SK-N-SH treated with all-trans-retinoic acid at 6 μM for 48 hours (cell line): ENCODE results near the gene SEBOX.

Experiments used
- ATAC-seq: fragments of 200-7000 bp; cut with Tn5 transposase; 3 replicates; pipeline ENCODE4 v1.9.1; 2020; ENCODE audit warnings: mild to moderate bottlenecking, moderate library complexity
- ARNTL ChIP-seq: fragments of 450-650 bp; formaldehyde crosslinking; IDR thresholded peaks from 2 replicates; pipeline ENCODE4 v1.5.0; 2020; ENCODE audit warnings: low read depth, mild to moderate bottlenecking, moderate library complexity, borderline replicate concordance
- BACH2 ChIP-seq: fragments of 250-450 bp; sonication (Bioruptor Pico); IDR thresholded peaks from 2 replicates; pipeline ENCODE4 v1.9.0; 2021; ENCODE audit warnings: mild to moderate bottlenecking, borderline replicate concordance
- CREB5 ChIP-seq: fragments of 250-450 bp; sonication (Bioruptor Pico); IDR thresholded peaks from 2 replicates; pipeline ENCODE4 v1.5.1; 2020; ENCODE audit warnings: low read depth, mild to moderate bottlenecking, moderate library complexity
- CSDC2 ChIP-seq: fragments of 250-450 bp; sonication (Bioruptor Pico); IDR thresholded peaks from 2 replicates; pipeline ENCODE4 v1.5.0; 2020; ENCODE audit warnings: mild to moderate bottlenecking, moderate library complexity
- CSRNP3 ChIP-seq: fragments of 250-450 bp; sonication (Bioruptor Pico); IDR thresholded peaks from 2 replicates; pipeline ENCODE4 v1.5.1; 2021; ENCODE audit warnings: mild to moderate bottlenecking, moderate library complexity
- ESRRG ChIP-seq: fragments of 250-450 bp; sonication (Bioruptor Pico); IDR thresholded peaks from 2 replicates; pipeline ENCODE4 v1.6.1; 2021; ENCODE audit warnings: mild to moderate bottlenecking
- GLIS3 ChIP-seq: fragments of 250-450 bp; sonication (Bioruptor Pico); IDR thresholded peaks from 2 replicates; pipeline ENCODE4 v1.5.0; 2020; ENCODE audit warnings: mild to moderate bottlenecking, moderate library complexity
- ISL1 ChIP-seq: fragments of 250-450 bp; sonication (Bioruptor Pico); IDR thresholded peaks from 2 replicates; pipeline ENCODE4 v2.1.2; 2022; ENCODE audit warnings: mild to moderate bottlenecking, moderate library complexity
- OSR1 ChIP-seq: fragments of 250-450 bp; sonication (Bioruptor Pico); IDR thresholded peaks from 2 replicates; pipeline ENCODE4 v1.8.0; 2022; ENCODE audit warnings: moderate library complexity, mild to moderate bottlenecking, inconsistent platforms
- POU6F1 ChIP-seq: fragments of 250-450 bp; sonication (Bioruptor Pico); IDR thresholded peaks from 2 replicates; pipeline ENCODE4 v1.8.0; 2021; ENCODE audit warnings: low read depth, mild to moderate bottlenecking, moderate library complexity, borderline replicate concordance
- PPARA ChIP-seq: fragments of 250-450 bp; sonication (Bioruptor Pico); IDR thresholded peaks from 2 replicates; pipeline ENCODE4 v1.5.0; 2020; ENCODE audit warnings: mild to moderate bottlenecking, borderline replicate concordance
- RARB ChIP-seq: fragments of 250-450 bp; sonication (Bioruptor Pico); IDR thresholded peaks from 2 replicates; pipeline ENCODE4 v1.8.0; 2021; ENCODE audit warnings: mild to moderate bottlenecking, moderate library complexity
- SNAI2 ChIP-seq: fragments of 250-450 bp; sonication (Bioruptor Pico); IDR thresholded peaks from 2 replicates; pipeline ENCODE4 v1.5.0; 2020; ENCODE audit warnings: mild to moderate bottlenecking, moderate library complexity
- TCF4 ChIP-seq: fragments of 250-450 bp; sonication (Bioruptor Pico); IDR thresholded peaks from 2 replicates; pipeline ENCODE4 v1.8.0; 2021; ENCODE audit warnings: mild to moderate bottlenecking, moderate library complexity, borderline replicate concordance
- TOX ChIP-seq: fragments of 250-450 bp; sonication (Bioruptor Pico); IDR thresholded peaks from 2 replicates; pipeline ENCODE4 v1.8.0; 2021; ENCODE audit warnings: mild to moderate bottlenecking, moderate library complexity, borderline replicate concordance
- ZC3H10 ChIP-seq: fragments of 250-450 bp; sonication (Bioruptor Pico); IDR thresholded peaks from 2 replicates; pipeline ENCODE4 v1.5.1; 2021; ENCODE audit warnings: mild to moderate bottlenecking, moderate library complexity
- ZFP3 ChIP-seq: fragments of 250-450 bp; sonication (Bioruptor Pico); IDR thresholded peaks from 2 replicates; pipeline ENCODE4 v1.5.0; 2020; ENCODE audit warnings: mild to moderate bottlenecking, moderate library complexity
- ZFP30 ChIP-seq: fragments of 450-650 bp; formaldehyde crosslinking; IDR thresholded peaks from 2 replicates; pipeline ENCODE4 v1.5.0; 2022; ENCODE audit warnings: mild to moderate bottlenecking, moderate library complexity
- ZNF70 ChIP-seq: fragments of 450-650 bp; formaldehyde crosslinking; IDR thresholded peaks from 2 replicates; pipeline ENCODE4 v1.5.0; 2020; ENCODE audit warnings: mild to moderate bottlenecking, moderate library complexity
- ZNF8 ChIP-seq: fragments of 450-650 bp; formaldehyde crosslinking; IDR thresholded peaks from 2 replicates; pipeline ENCODE4 v1.5.0; 2020; ENCODE audit warnings: mild to moderate bottlenecking, moderate library complexity
- TF ChIP-seq, protein P1 (sequence below): fragments of 250-450 bp; sonication (Bioruptor Pico); IDR thresholded peaks from 2 replicates; pipeline ENCODE4 v1.8.0; 2020; ENCODE audit warnings: mild to moderate bottlenecking, moderate library complexity, borderline replicate concordance

Gene SEBOX

DNA sequence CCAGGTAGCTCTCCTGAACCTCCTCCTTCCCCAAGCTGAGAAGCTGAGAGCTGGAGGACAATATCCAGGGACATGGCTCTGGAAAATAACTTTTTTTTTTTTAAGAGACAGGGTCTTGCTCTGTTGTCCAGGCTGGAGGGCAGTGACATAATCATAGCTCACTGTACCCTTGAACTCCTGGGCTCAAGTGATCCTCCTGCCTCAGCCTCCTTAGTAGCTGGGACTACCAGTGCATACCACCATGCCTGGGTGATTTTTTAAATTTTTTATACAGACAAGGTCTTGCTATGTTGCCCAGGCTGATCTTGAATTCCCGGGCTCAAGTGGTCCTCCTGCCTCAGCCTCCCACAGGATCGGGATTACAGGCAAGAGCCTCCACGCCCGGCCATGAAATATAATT lies 34.8 kb upstream of the SEBOX start:
- ATAC-seq, result no peak
- TF ChIP-seq BACH2 (CRISPR knock-in tag), result no peak
- TF ChIP-seq ZFP3 (CRISPR knock-in tag), result no peak
- no peak for TF ChIP-seq CSRNP3 (CRISPR knock-in tag)
- no peak for TF ChIP-seq ZNF70
- TF ChIP-seq CREB5 (CRISPR knock-in tag), result no peak

DNA sequence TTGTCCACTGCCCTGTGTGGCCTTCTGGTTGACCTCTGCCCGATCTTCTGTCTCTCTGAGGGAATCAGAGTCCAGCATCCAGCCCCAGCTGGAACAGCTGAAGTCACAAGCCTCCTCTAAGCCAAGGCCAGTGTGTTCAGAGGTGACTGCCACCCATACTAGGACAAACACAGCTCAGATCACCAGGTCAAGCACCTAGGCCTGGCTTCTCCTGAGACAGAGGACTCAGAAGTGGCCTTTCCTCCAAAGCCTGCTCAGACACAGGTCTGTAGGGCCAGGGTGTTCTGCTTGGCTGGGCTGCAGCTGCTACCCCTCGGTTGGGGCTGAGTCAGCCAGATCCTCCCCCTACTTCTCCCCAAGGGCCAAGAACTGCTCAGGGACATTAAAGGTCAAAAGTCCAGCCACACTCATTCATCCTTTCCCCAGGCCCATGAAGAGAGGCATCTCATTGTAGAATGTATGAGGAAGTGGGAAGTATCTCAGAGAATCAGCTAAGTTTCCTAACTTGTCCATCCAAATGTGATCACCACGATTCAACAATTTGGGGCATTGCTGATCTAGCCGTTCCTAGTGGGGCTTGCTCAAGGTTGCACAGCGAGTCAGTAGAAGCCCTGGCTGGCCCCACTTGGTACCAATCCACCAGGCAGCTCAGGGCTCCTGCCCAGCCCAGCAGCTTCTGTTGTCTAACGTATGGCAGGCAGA lies 33.4 kb upstream of the SEBOX start:
- ATAC-seq, result no peak; the same call in 1 of the 3 replicates

More for the DNA sequence above, 33.4 kb upstream of the SEBOX start:
- TF ChIP-seq ISL1 (no peak), TOX (CRISPR knock-in tag) (no peak), RARB (CRISPR knock-in tag) (no peak), OSR1 (CRISPR knock-in tag) (no peak), ZC3H10 (CRISPR knock-in tag) (no peak), ZNF70 (no peak), POU6F1 (CRISPR knock-in tag) (no peak), PPARA (no peak), CSDC2 (CRISPR knock-in tag) (no peak), CSRNP3 (CRISPR knock-in tag) (no peak), TCF4 (CRISPR knock-in tag) (no peak), CREB5 (CRISPR knock-in tag) (no peak), GLIS3 (CRISPR knock-in tag) (no peak), ARNTL (CRISPR knock-in tag) (no peak), ZNF8 (no peak), ZFP30 (CRISPR knock-in tag) (no peak), SNAI2 (CRISPR knock-in tag) (no peak), BACH2 (CRISPR knock-in tag) (no peak), ESRRG (no peak)
- TF ChIP-seq, protein P1, sequence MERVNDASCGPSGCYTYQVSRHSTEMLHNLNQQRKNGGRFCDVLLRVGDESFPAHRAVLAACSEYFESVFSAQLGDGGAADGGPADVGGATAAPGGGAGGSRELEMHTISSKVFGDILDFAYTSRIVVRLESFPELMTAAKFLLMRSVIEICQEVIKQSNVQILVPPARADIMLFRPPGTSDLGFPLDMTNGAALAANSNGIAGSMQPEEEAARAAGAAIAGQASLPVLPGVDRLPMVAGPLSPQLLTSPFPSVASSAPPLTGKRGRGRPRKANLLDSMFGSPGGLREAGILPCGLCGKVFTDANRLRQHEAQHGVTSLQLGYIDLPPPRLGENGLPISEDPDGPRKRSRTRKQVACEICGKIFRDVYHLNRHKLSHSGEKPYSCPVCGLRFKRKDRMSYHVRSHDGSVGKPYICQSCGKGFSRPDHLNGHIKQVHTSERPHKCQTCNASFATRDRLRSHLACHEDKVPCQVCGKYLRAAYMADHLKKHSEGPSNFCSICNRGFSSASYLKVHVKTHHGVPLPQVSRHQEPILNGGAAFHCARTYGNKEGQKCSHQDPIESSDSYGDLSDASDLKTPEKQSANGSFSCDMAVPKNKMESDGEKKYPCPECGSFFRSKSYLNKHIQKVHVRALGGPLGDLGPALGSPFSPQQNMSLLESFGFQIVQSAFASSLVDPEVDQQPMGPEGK, result no peak
- TF ChIP-seq, all 23 proteins: peak for 0
